Ovary (tissue), 3 donors: ENCODE measurements around the gene OAS2.

Experiments used
- CTCF ChIP-seq, 3 donors: fragments of 450-650 bp in 2 of 3; fragments of 200-600 bp in 1 of 3; IDR thresholded peaks; one replicate each; pipeline versions ENCODE4 v1.5.1 to v1.8.0; 2016 to 2022; ENCODE audit warnings: antibody characterized with exemption in 3 of 3, mild to moderate bottlenecking in 1 of 3
- EP300 ChIP-seq: sonication (generic); formaldehyde crosslinking; IDR thresholded peaks from one replicate; pipeline ENCODE4 v1.6.1; 2017; ENCODE audit warnings: antibody characterized with exemption
- POLR2A ChIP-seq: fragments of 450-650 bp; IDR thresholded peaks from one replicate; pipeline ENCODE4 v1.6.1; 2017; ENCODE audit warnings: antibody characterized with exemption, mild to moderate bottlenecking, moderate library complexity
- donor health status: DM: no; HTN: no; CAD: no.

DNA sequence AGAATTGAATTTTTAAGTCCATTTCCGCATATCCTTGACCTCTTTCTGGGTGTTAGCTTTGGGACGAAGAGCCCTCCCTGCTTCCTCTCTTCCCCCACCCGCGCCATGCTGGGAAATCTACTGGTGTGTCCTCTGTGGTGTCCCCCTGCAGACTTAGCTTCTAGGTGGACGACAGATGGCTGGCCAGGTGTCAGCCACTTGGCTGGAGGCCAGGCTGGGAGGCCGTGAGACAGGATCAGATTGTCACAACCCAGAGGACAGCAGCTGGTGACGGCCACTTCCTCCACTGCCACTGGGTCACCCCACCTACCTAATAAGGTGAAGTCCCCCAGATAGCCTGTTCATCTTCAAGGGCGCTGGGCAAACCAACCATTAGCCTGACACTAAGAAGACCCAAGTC, 64.9 kb downstream of the OAS2 start:
- TF ChIP-seq CTCF (IDR thresholded peaks at IDR 0.05) (no peak), EP300 (no peak), POLR2A (no peak)
